ENCODE measurements around the gene KLF13.

Gene KLF13

GRCh38 chr15:31362886-31363285 is 36.3 kb downstream of the KLF13 start:
- no peak for DNase-seq (ENCODE audit: low read depth, low spot score)

- no peak for DNase-seq (ENCODE audit: low read depth, low spot score)
Observed at GRCh38 chr15:31364301-31365031, 37.8 kb downstream of the KLF13 start.

GRCh38 chr15:31365032-31365654 is 38.5 kb downstream of the KLF13 start:
- DNase-seq (ENCODE audit: low read depth, low spot score), result no peak

- peak; percentile 55 for DNase-seq (ENCODE audit: low read depth, low spot score)
Observed at GRCh38 chr15:31365655-31366127, 39.1 kb downstream of the KLF13 start.

- DNase-seq (ENCODE audit: low read depth, low spot score), result no peak
Observed at GRCh38 chr15:31366169-31366734, 39.6 kb downstream of the KLF13 start.

- DNase-seq (ENCODE audit: low read depth, low spot score), result no peak
Observed at GRCh38 chr15:31367021-31367729, 40.5 kb downstream of the KLF13 start.

- no peak for DNase-seq (ENCODE audit: low read depth, low spot score)
Observed at GRCh38 chr15:31367730-31368344, 41.2 kb downstream of the KLF13 start.

GRCh38 chr15:31369727-31370126 is 43.1 kb downstream of the KLF13 start:
- no peak for DNase-seq (ENCODE audit: low read depth, low spot score)

GRCh38 chr15:31371520-31372240 is 45.0 kb downstream of the KLF13 start:
- DNase-seq (ENCODE audit: low read depth, low spot score), result no peak

GRCh38 chr15:31372635-31373091 is 46.0 kb downstream of the KLF13 start:
- no peak for DNase-seq (ENCODE audit: low read depth, low spot score)

- DNase-seq (ENCODE audit: low read depth, low spot score), result no peak
Observed at GRCh38 chr15:31373096-31373865, 46.6 kb downstream of the KLF13 start.

GRCh38 chr15:31373970-31374369 is 47.3 kb downstream of the KLF13 start:
- DNase-seq (ENCODE audit: low read depth, low spot score), result no peak

- DNase-seq (ENCODE audit: low read depth, low spot score), result no peak
Observed at GRCh38 chr15:31374489-31374888, 47.9 kb downstream of the KLF13 start.

- no peak for DNase-seq (ENCODE audit: low read depth, low spot score)
Observed at GRCh38 chr15:31374986-31375385, 48.4 kb downstream of the KLF13 start.

GRCh38 chr15:31375772-31376171 is 49.1 kb downstream of the KLF13 start:
- DNase-seq (ENCODE audit: low read depth, low spot score), result no peak

- DNase-seq (ENCODE audit: low read depth, low spot score), result no peak
Observed at GRCh38 chr15:31376511-31376910, 49.9 kb downstream of the KLF13 start.

GRCh38 chr15:31377030-31377429 is 50.4 kb downstream of the KLF13 start:
- no peak for DNase-seq (ENCODE audit: low read depth, low spot score)

- no peak for DNase-seq (ENCODE audit: low read depth, low spot score)
Observed at GRCh38 chr15:31378363-31378903, 51.8 kb downstream of the KLF13 start.

GRCh38 chr15:31379042-31379441 is 52.4 kb downstream of the KLF13 start:
- DNase-seq (ENCODE audit: low read depth, low spot score), result no peak

- DNase-seq (ENCODE audit: low read depth, low spot score), result no peak
Observed at GRCh38 chr15:31379577-31379976, 52.9 kb downstream of the KLF13 start.

Data from activated naive CD8-positive, alpha-beta T cell treated with anti-CD3 and anti-CD28 coated beads, Interleukin-2, amount 50 U/mL, for 16 hours (primary cell).